ENCODE measurements around the gene FMN2. TPM values are rescaled to one million over a fixed set of nuclear protein-coding genes. Genes with fewer than 3 reads are reported as not detected.
A peak's percentile ranks its signal among the peaks of the same experiment; 100 is the strongest.

FMN2 gene
- total RNA-seq = 1 to 10 TPM in 2 of 4 donors, under 1 TPM in 2; 0.54 to 5.1 (median 1.2) TPM

- peaks cover 0 to 4% (median 0%) of the 10 kb centered on the region in 4 donors for H3K4me1 ChIP-seq
- H3K4me3 ChIP-seq = peak within 1 kb of the TSS in 3 of 4 donors; percentile 4 to 48 (median 29)
- TF ChIP-seq CTCF (IDR thresholded peaks at IDR 0.05) (no peak), POLR2A (IDR thresholded peaks at IDR 0.05) (no peak)
- no peaks in the 10 kb centered on the region for H3K36me3 ChIP-seq
- H3K27ac ChIP-seq = peak within 1 kb of the TSS in 1 of 4 donors; percentile 63
- no peak for DNase-seq
- peaks cover 0 to 25% of the 10 kb centered on the region in 2 donors for H3K27me3 ChIP-seq
- no peaks in the 10 kb centered on the region for H3K9me3 ChIP-seq
These were observed at the start of gene FMN2 for GRCh38 chr1:240091614-240092300. FMN2 (plus strand) TSS chr1:240091883; CDS start chr1:240092110, 227 bp downstream.

- Histone ChIP-seq H3K4me1 (no peaks in the 10 kb centered on the region), H3K27ac (no peak overlapping the region), H3K27me3 (no peaks in the 10 kb centered on the region), H3K4me3 (no peak overlapping the region), H3K36me3 (no peaks in the 10 kb centered on the region), H3K9me3 (no peaks in the 10 kb centered on the region)
- TF ChIP-seq CTCF (IDR thresholded peaks at IDR 0.05) = no peak
- TF ChIP-seq POLR2A (IDR thresholded peaks at IDR 0.05) = no peak
- no peak for DNase-seq
These were observed 47.1 kb upstream of the FMN2 start for GRCh38 chr1:240044620-240045019.

GRCh38 chr1:240046000-240046399 lies 45.7 kb upstream of the FMN2 start:
- no peaks in the 10 kb centered on the region for H3K9me3 ChIP-seq
- H3K4me1 ChIP-seq = no peaks in the 10 kb centered on the region
- no peaks in the 10 kb centered on the region for H3K27me3 ChIP-seq
- H3K36me3 ChIP-seq = no peaks in the 10 kb centered on the region
- H3K4me3 ChIP-seq = no peak overlapping the region
- no peak for DNase-seq
- no peak for TF ChIP-seq POLR2A (IDR thresholded peaks at IDR 0.05)
- no peak for TF ChIP-seq CTCF (IDR thresholded peaks at IDR 0.05)
- no peak overlapping the region for H3K27ac ChIP-seq

GRCh38 chr1:240054109-240054701 lies 37.5 kb upstream of the FMN2 start:
- no peak for DNase-seq
- H3K4me1 ChIP-seq = no peaks in the 10 kb centered on the region

GRCh38 chr1:240055936-240056335 lies 35.7 kb upstream of the FMN2 start:
- no peaks in the 10 kb centered on the region for H3K4me1 ChIP-seq
- no peak for TF ChIP-seq POLR2A (IDR thresholded peaks at IDR 0.05)
- no peak for TF ChIP-seq CTCF (IDR thresholded peaks at IDR 0.05)
- no peak overlapping the region for H3K4me3 ChIP-seq
- no peaks in the 10 kb centered on the region for H3K36me3 ChIP-seq
- no peaks in the 10 kb centered on the region for H3K9me3 ChIP-seq
- no peaks in the 10 kb centered on the region for H3K27me3 ChIP-seq
- H3K27ac ChIP-seq = no peak overlapping the region
- no peak for DNase-seq

More at GRCh38 chr1:240054109-240054701, 37.5 kb upstream of the FMN2 start:
- Histone ChIP-seq H3K36me3 (no peaks in the 10 kb centered on the region), H3K27me3 (no peaks in the 10 kb centered on the region), H3K4me3 (no peak overlapping the region), H3K27ac (no peak overlapping the region), H3K9me3 (no peaks in the 10 kb centered on the region)
- no peak for TF ChIP-seq CTCF (IDR thresholded peaks at IDR 0.05)
- no peak for TF ChIP-seq POLR2A (IDR thresholded peaks at IDR 0.05)

Measured in Peyer's patch (tissue), 4 donors.